Trophoblast cell (in vitro differentiated cells and primary cell): ENCODE measurements around the gene MKNK2.
A peak's percentile ranks its signal among the peaks of the same experiment; 100 is the strongest.

Experiments used
- DNase-seq, 2 donors: peaks; one replicate each; pipeline ENCODE4 v3.0.0-alpha.2; 2016
- H2AFZ ChIP-seq: 2 replicates; pipeline ENCODE4 v1.6.1; 2013; ENCODE audit warnings: low read length, moderate library complexity, mild to moderate bottlenecking; ENCODE audit not compliant: insufficient read depth, poor library complexity
- H2AK5ac ChIP-seq: 2 replicates; pipeline ENCODE4 v1.6.1; 2013; ENCODE audit warnings: mild to moderate bottlenecking, low read length
- H2BK120ac ChIP-seq: 2 replicates; pipeline ENCODE4 v1.6.1; 2013; ENCODE audit warnings: low read length, mild to moderate bottlenecking, moderate library complexity; ENCODE audit not compliant: insufficient read depth, poor library complexity
- H2BK12ac ChIP-seq: 2 replicates; pipeline ENCODE4 v1.6.1; 2013; ENCODE audit warnings: mild to moderate bottlenecking, low read length, moderate library complexity
- H2BK5ac ChIP-seq: 2 replicates; pipeline ENCODE4 v1.6.1; 2013; ENCODE audit warnings: low read length, low read depth, moderate library complexity, mild to moderate bottlenecking; ENCODE audit not compliant: poor library complexity
- H3K14ac ChIP-seq: 2 replicates; pipeline ENCODE4 v1.6.1; 2013; ENCODE audit warnings: mild to moderate bottlenecking, low read length
- H3K18ac ChIP-seq: 2 replicates; pipeline ENCODE4 v1.6.1; 2013; ENCODE audit warnings: mild to moderate bottlenecking, low read length
- H3K23ac ChIP-seq: 2 replicates; pipeline ENCODE4 v1.6.1; 2013; ENCODE audit warnings: low read length
- H3K27ac ChIP-seq: 2 replicates; pipeline ENCODE4 v1.5.1; 2013; ENCODE audit warnings: low read depth, mild to moderate bottlenecking, inconsistent platforms, low read length, moderate library complexity
- H3K27me3 ChIP-seq: 2 replicates; pipeline ENCODE4 v1.6.1; 2013; ENCODE audit warnings: inconsistent platforms, mild to moderate bottlenecking, low read length, moderate library complexity; ENCODE audit not compliant: insufficient read depth
- H3K36me3 ChIP-seq, 2 experiments: 1 replicate in 1 of 2; 2 replicates in 1 of 2; pipeline ENCODE4 v1.6.1; 2013; ENCODE audit warnings: low read length in 2 of 2, mild to moderate bottlenecking in 2 of 2, moderate library complexity in 1 of 2; ENCODE audit not compliant: insufficient read depth in 2 of 2, control insufficient read depth in 1 of 2
- H3K4ac ChIP-seq: 2 replicates; pipeline ENCODE4 v1.6.1; 2013; ENCODE audit warnings: low read depth, mild to moderate bottlenecking, low read length, moderate library complexity
- H3K4me1 ChIP-seq, 2 experiments: 1 replicate in 1 of 2; 2 replicates in 1 of 2; pipeline ENCODE4 v1.6.1; 2013; ENCODE audit warnings: low read length in 2 of 2, mild to moderate bottlenecking in 2 of 2, moderate library complexity in 1 of 2; ENCODE audit not compliant: insufficient read depth in 2 of 2, control insufficient read depth in 1 of 2
- H3K4me2 ChIP-seq: 2 replicates; pipeline ENCODE4 v1.6.1; 2013; ENCODE audit warnings: inconsistent platforms, mild to moderate bottlenecking, low read length, moderate library complexity
- H3K4me3 ChIP-seq: 2 replicates; pipeline ENCODE4 v1.5.1; 2013; ENCODE audit warnings: mild to moderate bottlenecking, low read depth, low read length, inconsistent platforms
- H3K79me1 ChIP-seq: one replicate; pipeline ENCODE4 v1.6.1; 2013; ENCODE audit warnings: low read length
- H3K79me2 ChIP-seq: 2 replicates; pipeline ENCODE4 v1.6.1; 2013; ENCODE audit warnings: low read length, mild to moderate bottlenecking; ENCODE audit not compliant: control insufficient read depth, insufficient read depth, poor library complexity
- H3K9ac ChIP-seq: 2 replicates; pipeline ENCODE4 v1.6.1; 2013; ENCODE audit warnings: mild to moderate bottlenecking, low read length
- H3K9me3 ChIP-seq: 2 replicates; pipeline ENCODE4 v1.6.1; 2013; ENCODE audit warnings: low read depth, mild to moderate bottlenecking, control low read depth, inconsistent platforms, low read length; ENCODE audit not compliant: insufficient read depth
- H4K12ac ChIP-seq: 2 replicates; pipeline ENCODE4 v1.6.1; 2013; ENCODE audit warnings: low read depth, mild to moderate bottlenecking, low read length, moderate library complexity
- H4K8ac ChIP-seq: 2 replicates; pipeline ENCODE4 v1.6.1; 2013; ENCODE audit warnings: low read depth, mild to moderate bottlenecking, low read length, moderate library complexity
- H4K91ac ChIP-seq: one replicate; pipeline ENCODE4 v1.6.1; 2013; ENCODE audit warnings: low read depth, mild to moderate bottlenecking, low read length, moderate library complexity
- WGBS: extraction: QIAGEN DNeasy Blood & Tissue Kit; methylation state at CpG from one replicate; pipeline ENCODE4 v1.1.7; 2013; ENCODE audit warnings: missing lambda C conversion rate; ENCODE audit not compliant: insufficient read length, insufficient coverage; ENCODE audit errors: extremely low coverage; 5-methylcytosine and 5-hydroxymethylcytosine counted together

Gene MKNK2

DNA sequence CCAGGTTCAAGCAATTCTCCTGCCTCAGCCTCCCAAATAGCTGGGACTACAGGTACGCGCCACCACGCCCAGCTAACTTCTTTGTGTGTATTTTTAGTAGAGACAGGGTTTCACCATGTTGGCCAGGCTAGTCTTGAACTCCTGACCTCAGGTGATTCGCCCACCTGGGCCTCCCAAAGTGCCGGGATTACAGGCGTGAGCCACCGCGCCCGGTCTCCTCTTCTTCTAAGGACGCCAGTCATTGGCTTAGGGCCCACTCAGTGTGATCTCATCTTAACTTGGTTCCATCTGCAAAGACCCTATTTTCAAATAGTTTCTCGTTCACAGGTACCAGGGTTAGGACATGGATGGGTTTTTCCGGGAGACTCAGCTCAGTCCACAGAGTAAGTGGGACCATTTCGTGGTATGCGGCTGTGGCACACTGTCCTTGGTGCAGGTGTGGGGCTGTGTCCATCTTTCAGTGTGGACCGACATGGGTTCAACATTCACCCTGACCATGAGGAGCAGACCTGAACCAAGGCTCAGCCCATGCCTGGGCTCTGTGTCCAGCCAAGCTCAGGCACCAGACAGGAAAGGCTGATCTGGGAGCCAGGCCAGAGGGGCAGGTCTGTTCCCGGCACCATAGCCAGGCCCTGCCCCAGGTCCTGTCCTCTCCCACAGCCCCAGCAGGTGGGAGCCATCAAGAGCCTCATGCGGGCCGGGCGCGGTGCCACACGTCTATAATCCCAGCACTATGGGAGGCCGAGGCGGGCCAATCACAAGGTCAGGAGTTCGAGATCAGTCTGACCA, 2.8 kb upstream of the MKNK2 start:
- Histone ChIP-seq H2BK5ac (no peak overlapping the region), H2BK12ac (peak overlapping the region; percentile 50), H3K4me3 (no peak overlapping the region), H3K79me1 (peaks cover 22% of the 10 kb centered on the region), H3K9ac (no peak overlapping the region), H3K14ac (no peak overlapping the region), H2BK120ac (no peak overlapping the region), H4K91ac (no peak overlapping the region), H3K9me3 (no peaks in the 10 kb centered on the region), H4K8ac (no peak overlapping the region), H2AK5ac (peak overlapping the region; percentile 12), H3K27me3 (no peaks in the 10 kb centered on the region), H3K4ac (no peak overlapping the region), H3K18ac (no peak overlapping the region), H3K4me2 (no peak overlapping the region), H4K12ac (no peak overlapping the region), H3K23ac (no peak overlapping the region), H2AFZ (no peak overlapping the region), H3K27ac (no peak overlapping the region), H3K36me3 (peaks cover 4 to 6% of the 10 kb centered on the region in 2 experiments), H3K4me1 (peaks cover 19 to 26% of the 10 kb centered on the region in 2 experiments), H3K79me2 (peaks cover 17% of the 10 kb centered on the region)
- DNase-seq, result no peak
- WGBS, result no CpG with 5 or more reads among the region's 24 CpGs

DNA sequence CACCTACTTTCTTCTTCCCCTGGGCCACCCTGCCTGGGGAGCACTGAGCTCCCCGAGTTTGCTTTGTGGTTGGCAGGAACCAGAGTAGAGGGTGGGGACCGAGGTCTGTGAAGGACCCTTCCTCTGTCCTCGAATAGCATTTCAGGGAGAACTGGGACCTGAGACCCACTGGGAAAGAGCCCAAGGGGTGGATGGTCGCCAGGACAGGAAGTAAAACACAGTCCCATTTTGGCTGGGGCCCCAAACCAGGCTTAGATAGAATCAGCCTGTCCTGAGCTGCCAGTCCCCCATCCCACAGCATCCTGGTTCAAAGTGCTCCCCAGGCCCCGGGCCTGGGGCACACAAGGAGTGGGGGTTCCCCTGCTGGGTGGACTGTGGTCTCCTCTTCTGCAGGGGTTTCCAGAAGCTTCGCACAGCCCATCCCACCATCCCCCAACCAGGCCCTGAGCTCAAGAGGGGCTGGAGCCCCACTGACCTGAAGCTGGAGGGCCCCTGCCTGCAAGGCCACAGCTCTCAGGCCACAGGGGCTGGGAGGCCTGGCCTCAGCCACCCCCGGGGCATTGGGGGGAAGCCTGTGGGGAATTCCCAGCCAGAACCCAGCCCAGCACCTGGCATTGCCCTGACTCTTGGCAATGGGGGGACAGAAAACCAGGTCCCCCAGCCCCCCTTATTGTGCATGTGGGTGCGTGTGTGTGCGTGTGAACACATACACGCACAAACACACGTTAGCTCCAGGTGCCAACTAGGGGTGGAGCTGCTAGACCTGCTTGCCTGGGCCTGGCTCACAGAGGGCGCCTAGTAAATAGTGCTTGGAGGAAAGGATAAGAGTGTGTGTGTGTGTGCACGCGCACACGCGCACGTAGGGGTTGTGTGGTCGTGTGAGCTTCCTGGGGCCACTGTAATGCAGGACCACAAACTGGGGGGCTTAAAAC, 995 bp upstream of the MKNK2 start:
- peaks cover 17 to 33% of the 10 kb centered on the region in 2 experiments for H3K4me1 ChIP-seq
- H4K8ac ChIP-seq, result peak overlapping the region; percentile 99
- H2BK5ac ChIP-seq, result peak overlapping the region; percentile 68
- H3K27me3 ChIP-seq, result no peaks in the 10 kb centered on the region
- peak overlapping the region; percentile 84 for H3K4me2 ChIP-seq
- H4K91ac ChIP-seq, result peak overlapping the region; percentile 90
- H2BK12ac ChIP-seq, result peak overlapping the region; percentile 13
- peak overlapping the region; percentile 63 for H3K4me3 ChIP-seq
- H2AFZ ChIP-seq, result peak overlapping the region; percentile 50
- H2BK120ac ChIP-seq, result peak overlapping the region; percentile 43
- H3K79me1 ChIP-seq, result peaks cover 17% of the 10 kb centered on the region
- H3K4ac ChIP-seq, result peak overlapping the region; percentile 41
- no peak overlapping the region for H3K27ac ChIP-seq
- H4K12ac ChIP-seq, result peak overlapping the region; percentile 91
- no peaks in the 10 kb centered on the region for H3K9me3 ChIP-seq
- H3K79me2 ChIP-seq, result peaks cover 17% of the 10 kb centered on the region
- H3K14ac ChIP-seq, result peak overlapping the region; percentile 78
- H2AK5ac ChIP-seq, result peak overlapping the region; percentile 47
- DNase-seq, result no peak
- WGBS, result no CpG with 5 or more reads among the region's 18 CpGs
- no peak overlapping the region for H3K9ac ChIP-seq
- no peak overlapping the region for H3K23ac ChIP-seq
- peaks cover 9 to 18% of the 10 kb centered on the region in 2 experiments for H3K36me3 ChIP-seq
- peak overlapping the region; percentile 74 for H3K18ac ChIP-seq

DNA sequence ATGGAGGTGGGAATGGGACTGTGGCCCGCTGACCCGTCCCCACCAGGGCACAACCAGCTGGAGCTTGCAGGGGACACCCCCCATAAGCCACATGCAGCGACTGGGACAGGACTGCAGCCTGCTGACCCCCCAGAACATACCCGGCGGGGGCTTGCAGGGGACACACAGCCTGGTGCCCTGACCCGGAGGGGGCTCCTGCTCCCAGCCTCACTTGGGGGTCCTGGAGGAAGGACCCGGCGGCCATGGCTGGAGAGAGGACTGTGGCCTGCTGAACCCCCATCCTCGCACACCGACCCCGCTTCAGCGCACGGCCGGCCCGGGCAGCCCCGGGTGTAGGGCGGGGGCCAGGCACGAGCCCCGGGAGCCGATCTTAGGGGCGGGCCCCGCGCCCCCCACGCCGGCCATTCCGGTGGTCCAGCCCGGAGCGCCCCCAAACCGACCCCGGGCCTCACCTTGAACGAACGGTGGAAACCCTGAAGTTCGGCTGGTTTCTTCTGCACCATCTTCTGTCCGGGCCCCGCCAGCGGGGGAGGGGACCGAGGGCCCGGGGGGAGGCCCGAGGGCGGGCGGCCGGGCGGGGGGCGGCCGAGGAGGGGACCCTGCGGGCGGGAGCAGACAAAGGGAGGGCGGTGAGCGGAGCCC, 574 bp downstream of the MKNK2 start:
- Histone ChIP-seq H3K4me1 (peaks cover 17 to 29% of the 10 kb centered on the region in 2 experiments), H3K27ac (peak overlapping the region; percentile 43), H3K27me3 (no peaks in the 10 kb centered on the region), H3K9ac (peak overlapping the region; percentile 79), H2BK5ac (peak overlapping the region; percentile 70), H4K12ac (no peak overlapping the region), H2BK12ac (no peak overlapping the region), H3K4ac (peak overlapping the region; percentile 57), H3K14ac (peak overlapping the region; percentile 88), H2AK5ac (peak overlapping the region; percentile 34), H3K9me3 (no peaks in the 10 kb centered on the region), H3K79me2 (peaks cover 17% of the 10 kb centered on the region), H2AFZ (no peak overlapping the region), H3K79me1 (peaks cover 12% of the 10 kb centered on the region), H3K36me3 (peaks cover 24 to 30% of the 10 kb centered on the region in 2 experiments), H4K8ac (no peak overlapping the region), H3K18ac (peak overlapping the region; percentile 77), H3K4me3 (peak overlapping the region; percentile 81), H3K23ac (no peak overlapping the region), H3K4me2 (peak overlapping the region; percentile 97), H4K91ac (peak overlapping the region; percentile 37), H2BK120ac (no peak overlapping the region)
- WGBS, result no CpG with 5 or more reads among the region's 49 CpGs
- DNase-seq, result no peak

DNA sequence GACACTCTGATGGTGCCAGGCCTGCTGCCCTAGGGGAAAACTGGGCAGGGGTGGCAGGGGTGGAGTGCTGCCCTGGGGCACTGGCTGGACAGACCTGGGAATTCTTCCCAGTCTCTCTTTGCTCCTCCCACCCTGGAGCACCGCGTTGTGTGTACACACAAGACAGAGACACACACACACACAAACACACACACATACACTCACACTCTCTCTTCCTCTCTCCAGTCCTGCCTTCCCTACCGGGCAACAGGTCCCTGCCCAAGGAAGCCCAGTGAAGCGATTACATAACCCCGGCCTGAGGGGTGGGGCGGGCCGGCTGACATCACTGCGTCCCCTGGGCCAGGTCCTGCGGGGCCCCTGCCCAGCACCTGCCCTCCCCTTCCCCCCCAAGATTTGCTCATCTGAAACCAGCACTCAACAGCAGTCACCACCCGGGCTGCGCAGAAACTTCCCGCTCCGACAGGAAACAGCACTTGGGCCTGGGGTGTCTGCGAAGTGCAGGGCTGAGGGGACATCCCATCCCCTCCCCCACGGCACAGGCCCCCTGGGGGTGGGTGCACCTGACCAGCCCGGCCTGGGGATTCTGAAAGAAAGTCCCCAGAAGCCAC, 1.2 kb downstream of the MKNK2 start:
- no peaks in the 10 kb centered on the region for H3K27me3 ChIP-seq
- H3K4ac ChIP-seq, result peak overlapping the region; percentile 58
- H3K27ac ChIP-seq, result peak overlapping the region; percentile 43
- peaks cover 17% of the 10 kb centered on the region for H3K79me2 ChIP-seq
- H3K9me3 ChIP-seq, result no peaks in the 10 kb centered on the region
- DNase-seq, result peak; percentile 78
- H2BK5ac ChIP-seq, result peak overlapping the region; percentile 24
- no peak overlapping the region for H2BK120ac ChIP-seq
- peaks cover 17 to 29% of the 10 kb centered on the region in 2 experiments for H3K4me1 ChIP-seq
- H4K12ac ChIP-seq, result no peak overlapping the region
- H4K91ac ChIP-seq, result peak overlapping the region; percentile 11
- no peak overlapping the region for H2AFZ ChIP-seq
- peak overlapping the region; percentile 81 for H3K4me3 ChIP-seq
- peak overlapping the region; percentile 97 for H3K4me2 ChIP-seq
- WGBS, result no CpG with 5 or more reads among the region's 16 CpGs
- peaks cover 30 to 37% of the 10 kb centered on the region in 2 experiments for H3K36me3 ChIP-seq
- H3K79me1 ChIP-seq, result peaks cover 12% of the 10 kb centered on the region
- peak overlapping the region; percentile 34 for H2AK5ac ChIP-seq
- no peak overlapping the region for H3K23ac ChIP-seq
- no peak overlapping the region for H2BK12ac ChIP-seq
- peak overlapping the region; percentile 36 for H3K14ac ChIP-seq
- peak overlapping the region; percentile 78 for H3K18ac ChIP-seq
- H3K9ac ChIP-seq, result peak overlapping the region; percentile 79
- H4K8ac ChIP-seq, result no peak overlapping the region
